GM18499 (cell line): ENCODE data around the gene PUS1.

ENCODE experiments used
- ATAC-seq: cut with Tn5 transposase; IDR thresholded peaks from one replicate; pipeline ENCODE4 v1.9.1; 2021; ENCODE audit warnings: moderate number of reproducible peaks; ENCODE audit not compliant: insufficient read depth, unreplicated experiment

The PUS1 gene

DNA sequence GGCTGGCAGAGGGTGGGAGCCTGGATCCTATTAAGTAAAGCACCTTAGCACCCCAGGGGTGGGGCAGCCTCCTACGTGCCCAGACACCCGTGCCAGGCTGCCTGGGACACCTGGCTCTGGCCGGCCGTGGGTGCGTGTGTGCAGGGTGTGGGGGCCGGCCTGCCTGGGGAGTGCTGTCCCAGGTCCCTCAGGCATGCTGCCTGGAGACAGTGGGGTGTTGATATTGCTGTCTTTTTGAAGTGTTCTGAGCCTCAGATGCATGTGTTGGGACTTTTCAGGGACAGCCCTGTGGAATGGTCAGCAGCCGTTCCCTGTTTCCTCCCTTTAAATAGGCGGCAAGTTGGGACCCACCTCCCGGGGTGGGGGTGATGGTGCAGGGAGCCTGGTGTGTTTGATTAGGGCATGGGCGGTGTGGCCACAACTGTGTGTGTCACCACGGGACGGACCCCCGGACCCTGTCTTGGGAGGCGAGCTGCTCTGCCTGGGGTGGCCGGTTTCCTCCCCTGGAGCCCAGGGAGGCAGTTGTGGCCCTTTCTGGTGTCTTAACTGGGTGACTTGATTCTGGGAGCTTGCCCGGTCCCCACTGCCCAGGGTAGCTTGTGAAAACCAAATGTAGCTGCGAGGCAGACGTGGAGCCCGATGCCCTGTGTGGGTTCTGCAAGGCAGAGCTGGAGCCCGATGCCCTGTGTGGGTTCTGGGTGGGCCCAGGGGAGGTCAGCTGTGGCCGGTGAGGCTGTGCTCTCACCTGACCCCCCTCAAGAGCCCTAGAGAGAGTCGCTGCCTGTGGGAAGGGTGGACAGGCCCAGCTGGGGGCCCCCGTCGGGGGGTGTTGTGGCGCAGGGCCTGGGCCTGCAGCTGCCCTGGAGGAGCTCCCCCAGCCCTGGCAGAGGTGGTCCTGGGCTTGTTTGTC is 26.5 kb upstream of the PUS1 start:
- no peak for ATAC-seq

DNA sequence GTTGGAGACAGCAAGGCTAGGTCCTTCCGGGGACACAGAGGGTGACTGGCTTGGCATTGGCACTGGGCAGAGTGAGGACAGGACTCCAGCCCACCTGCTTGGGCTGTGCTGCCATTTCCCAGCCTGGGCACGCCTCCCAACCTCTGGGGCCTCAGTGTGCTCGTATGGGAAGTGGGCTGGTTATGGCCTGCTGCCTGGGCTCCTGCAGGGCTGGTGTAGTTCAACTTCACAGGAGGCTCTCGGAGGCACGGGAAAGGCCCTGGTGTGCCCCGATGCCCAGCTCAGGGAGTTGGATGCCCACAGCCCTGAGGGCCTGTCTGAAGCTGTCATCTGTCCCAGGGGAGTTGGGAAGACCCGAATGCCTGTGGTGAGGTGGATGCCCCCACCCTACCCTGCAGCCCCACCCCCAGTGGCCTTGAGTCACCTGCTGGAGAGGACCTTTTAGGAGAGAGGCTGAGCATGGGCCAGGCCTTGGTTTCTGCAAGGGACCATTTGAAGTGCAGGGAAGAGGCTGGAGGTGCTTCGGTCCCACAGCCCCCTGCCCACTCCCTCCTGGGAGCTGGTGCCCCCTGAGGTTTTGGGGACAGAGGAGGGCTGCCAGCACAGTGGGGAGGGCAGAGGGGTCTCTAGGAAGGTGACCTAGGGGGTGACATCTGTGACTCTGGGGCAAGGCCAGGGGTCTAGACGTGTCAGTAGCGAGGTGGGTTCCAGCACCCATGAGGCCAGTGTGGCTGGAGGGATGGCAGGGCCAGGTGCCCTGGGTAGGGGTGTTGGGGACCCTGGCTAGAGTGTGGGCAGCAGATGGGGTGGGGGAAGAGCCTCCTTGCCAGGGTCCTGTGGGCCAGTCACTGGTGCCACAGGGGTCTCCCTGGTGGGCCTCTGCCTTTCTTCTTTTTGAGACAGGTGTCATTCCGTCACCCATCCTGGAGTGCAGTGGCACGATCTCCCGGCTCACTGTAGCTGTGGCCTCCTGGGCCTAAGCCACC is 25.5 kb upstream of the PUS1 start:
- no peak for ATAC-seq

DNA sequence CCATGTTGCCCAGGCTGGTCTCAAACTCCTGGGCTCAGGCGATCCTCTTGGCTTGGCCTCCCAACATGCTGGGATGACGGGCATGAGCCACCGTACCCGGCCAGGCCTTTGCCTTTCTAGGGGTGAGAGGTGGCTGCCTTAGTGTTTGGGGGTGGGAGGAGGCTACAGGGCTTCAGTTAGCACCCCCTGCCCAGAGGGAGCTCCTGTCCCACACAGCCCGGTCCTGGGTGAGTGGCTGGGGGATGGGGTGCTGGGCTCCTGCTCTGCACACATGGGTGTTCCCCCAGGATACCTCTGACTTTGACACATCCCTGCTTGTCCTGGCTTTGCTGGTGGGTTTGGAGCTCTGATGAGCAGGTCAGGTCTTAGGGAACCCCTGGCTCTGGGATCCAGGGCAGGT is 24.7 kb upstream of the PUS1 start:
- ATAC-seq = no peak

DNA sequence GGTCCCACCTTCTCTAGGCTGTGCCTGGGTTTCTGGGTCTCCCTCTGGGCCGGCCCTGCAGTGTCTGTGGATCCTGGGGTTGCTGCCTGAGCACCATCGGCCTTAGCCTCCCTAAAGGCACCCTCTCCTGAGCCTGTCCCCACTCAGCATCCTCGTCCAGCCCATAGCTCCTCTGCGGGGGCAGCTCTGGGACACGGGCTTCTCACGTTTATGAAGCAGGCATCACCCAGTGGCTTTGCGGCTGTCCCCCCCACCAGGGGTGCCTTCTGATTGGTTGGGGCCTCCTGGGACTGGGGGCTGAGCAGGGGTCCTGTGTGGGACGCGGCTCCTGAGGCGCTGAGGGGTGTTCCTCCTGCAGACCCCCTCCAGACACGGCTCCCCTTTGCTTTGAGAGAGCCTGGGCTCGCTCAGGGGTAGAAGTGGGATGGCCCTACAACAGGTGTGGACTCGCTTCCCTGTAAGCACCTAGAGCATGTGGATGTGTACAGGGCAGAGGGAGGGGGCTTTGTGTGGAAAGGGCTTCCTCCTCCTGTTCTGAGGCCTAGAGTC is 23.9 kb upstream of the PUS1 start:
- ATAC-seq = no peak

DNA sequence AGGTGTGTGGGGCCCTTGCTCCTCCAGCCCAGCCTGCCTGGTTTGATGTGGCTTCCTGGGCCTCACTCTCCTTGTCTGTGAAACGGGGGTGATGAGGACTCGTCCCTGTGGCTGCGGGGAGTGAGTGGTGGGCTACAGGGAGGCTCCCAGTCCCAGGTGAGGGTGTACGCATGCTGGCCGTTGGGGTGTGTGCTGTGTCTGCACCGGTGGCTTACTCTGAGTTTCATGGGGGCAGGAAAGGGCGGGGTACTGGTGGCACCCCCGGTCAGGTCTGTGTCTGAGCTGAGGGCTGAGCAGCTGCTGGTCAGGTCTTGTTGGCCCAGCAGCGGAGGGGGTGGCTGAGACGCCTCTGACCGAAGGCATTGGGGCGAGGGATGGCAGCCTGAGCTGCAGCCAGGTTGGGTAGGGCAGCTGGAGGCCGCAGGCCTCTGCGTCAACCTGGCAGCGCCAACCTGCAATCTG is 23.4 kb upstream of the PUS1 start:
- no peak for ATAC-seq

DNA sequence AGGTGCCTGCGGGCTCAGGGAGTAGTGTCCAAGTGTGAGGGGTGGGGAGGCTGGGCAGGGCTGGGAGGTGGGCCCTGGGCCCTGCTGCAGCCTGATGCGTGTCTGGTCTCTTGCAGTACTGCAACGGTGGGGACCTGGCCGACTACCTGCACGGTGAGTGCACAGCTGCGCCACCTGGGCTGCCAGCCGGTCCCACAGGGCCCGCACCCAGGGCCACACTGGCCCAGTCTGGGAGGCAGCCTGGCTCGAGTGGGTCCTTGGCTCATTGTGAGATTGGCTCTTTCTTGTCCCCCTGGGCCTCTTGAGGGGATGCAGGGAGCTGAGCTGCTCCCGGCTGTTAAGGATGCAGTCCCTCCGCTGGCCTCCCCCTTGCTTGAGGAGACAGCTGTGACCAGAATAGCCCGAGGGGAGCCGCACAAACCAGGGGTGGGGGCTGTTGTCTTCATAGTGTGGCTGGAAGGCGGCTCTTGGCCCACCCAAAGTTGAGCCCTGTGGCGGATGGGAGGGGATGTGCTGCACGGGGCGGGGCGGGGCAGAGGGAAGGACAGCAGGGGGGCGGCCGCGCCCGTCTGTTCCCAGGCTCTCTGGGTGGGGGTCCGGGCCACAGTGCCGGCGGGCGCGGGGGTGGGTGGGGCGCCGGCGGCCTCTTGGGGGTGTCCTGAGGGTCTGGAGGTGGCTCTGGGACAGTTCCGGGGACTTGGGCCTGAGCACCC is 21.5 kb upstream of the PUS1 start:
- ATAC-seq = no peak

DNA sequence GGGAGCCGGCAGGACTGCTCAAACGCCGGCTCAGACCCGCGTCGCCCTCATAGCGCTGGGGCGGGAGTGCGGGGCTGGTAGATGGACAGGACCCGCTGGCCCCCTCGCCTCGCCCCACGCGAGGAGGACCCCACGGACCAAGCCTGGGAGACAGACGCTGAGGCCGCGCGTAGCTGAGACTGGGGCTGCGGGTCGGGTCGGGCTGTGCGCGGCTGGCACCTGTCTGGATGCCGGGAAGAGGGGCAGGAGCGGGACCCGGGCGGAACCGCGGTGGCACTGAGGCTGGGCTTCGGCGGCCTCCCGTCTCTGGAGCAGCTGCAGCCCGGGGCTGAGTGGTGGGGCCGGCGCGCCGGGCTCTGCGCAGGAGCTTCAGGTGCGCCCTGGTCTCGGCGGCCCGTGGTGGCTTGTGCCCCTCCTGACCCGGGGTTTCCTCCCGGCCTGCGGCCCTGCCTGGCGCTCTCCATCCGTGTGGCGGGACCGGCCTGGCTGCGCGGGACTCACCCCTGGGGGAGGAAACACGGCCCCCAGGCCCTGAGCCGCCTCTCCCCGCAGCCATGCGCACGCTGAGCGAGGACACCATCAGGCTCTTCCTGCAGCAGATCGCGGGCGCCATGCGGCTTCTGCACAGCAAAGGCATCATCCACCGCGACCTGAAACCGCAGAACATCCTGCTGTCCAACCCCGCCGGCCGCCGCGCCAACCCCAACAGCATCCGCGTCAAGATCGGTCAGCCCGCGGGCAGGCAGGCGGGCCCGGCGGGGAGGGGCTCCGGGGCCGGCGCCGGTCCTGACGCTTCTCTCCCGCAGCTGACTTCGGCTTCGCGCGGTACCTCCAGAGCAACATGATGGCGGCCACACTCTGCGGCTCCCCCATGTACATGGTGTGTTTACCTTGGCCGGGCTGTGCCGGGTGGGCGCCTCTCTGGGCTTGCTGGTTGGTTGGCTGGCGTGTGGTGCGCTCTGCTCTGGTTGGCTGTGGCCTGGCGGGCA is 20.7 kb upstream of the PUS1 start:
- ATAC-seq = no peak

DNA sequence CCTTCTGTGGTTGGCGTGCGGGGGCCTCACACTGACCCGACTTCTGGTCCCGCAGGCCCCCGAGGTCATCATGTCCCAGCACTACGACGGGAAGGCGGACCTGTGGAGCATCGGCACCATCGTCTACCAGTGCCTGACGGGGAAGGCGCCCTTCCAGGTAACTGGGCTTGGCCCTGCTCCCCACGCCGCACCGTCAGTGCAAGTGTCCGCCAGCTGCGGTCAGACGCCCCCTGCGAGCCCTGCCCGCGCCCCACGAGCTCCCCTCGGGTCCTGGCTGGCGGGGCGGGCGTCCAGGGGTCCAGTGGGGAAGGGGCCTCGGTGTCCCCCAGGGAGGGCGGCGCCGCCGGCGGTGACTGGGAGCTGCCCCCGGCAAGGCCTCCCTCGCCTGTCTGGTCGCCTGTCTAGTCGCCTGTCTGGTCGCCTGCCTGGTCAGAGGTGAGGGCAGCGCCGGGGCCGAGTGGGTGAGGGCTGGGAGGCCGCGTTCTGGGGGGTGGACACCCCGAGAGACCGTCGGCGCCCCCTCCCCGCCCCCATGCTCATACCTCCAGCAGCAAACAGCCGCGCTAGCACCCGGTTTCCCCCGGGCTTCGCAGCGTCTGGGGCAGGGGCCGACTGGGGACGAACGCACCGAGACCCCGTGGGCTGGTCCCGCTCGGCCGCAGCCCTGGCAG is 19.9 kb upstream of the PUS1 start:
- no peak for ATAC-seq

DNA sequence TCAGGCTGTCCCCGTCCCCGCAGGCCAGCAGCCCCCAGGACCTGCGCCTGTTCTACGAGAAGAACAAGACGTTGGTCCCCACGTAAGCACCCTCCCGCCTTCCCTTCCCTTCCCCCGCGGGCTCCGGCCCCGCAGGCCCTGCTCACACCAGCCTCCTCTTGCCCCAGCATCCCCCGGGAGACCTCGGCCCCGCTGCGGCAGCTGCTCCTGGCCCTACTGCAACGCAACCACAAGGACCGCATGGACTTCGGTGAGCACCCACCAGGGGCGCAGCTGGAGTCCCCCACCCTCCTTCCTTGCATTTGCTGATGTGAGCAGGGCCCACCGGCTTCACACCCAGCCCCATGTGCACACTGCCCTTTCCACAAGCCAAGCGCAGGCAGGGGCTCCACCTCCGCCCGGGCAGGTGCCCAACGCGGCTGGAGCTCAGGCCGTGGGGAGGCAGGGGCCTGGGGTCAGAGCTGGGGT is 19.3 kb upstream of the PUS1 start:
- ATAC-seq = no peak

DNA sequence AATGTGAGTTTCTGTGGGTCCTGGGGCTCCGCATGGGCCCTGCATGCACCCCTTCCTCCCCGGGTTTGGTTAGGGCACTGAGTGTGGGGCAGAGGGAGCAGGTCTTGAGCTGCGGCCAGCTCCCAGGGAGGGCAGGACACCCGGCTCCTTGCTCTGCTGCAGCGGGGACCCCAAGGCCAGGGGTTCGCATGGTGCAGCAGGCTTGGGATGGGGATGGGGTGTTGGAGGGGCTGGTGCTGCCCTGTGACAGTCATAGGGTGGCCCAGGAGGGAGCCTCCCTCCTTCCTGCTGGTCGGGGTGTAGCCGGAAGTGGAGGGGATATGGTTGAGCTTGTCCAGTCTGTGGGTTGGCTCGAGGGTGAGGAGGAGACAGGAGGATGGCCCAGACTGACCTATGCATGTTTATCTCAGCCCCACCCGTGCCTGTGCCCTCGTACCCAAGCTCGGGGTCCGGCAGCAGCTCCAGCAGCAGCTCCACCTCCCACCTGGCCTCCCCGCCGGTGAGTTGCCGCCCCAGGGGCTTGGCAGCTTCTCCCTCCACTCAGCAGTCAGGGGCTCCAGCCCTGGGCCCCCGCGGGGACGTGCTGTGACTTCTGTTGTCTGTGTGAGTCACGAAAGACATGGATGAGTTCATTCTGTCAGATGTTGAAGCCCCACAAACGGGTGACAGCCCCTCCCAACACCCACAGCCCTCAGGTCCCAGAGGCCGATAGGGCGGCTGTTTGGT is 18.6 kb upstream of the PUS1 start:
- no peak for ATAC-seq

DNA sequence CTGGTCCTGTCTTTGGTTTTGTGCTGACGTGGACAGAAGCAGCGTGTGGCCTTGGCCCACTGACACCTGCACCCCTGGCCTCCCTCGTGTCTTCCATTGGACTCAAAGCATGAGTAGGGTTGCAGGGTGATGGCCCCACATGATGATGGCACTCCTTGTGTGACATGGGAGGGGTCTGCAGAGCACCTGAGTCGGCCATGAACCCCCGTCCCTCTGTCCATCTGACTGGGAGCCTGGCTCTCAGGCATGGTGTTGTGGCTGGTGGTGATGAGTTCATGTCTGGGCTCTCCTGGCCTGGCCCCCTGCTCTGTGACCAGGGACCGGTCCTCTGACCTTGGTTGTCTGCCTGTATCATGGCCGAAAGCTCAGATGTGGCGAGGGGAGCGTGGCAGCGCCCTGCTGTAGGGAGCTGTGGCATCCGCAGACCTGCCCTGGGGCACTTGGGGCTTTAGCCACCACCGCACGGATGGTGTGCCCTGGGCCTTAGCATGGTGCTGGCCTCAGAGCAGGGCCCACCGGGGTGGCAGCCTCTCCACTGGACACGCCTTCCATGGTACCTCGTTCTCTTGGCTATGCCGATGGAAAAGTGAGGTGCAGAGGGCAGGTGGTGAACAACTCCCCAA is 17.9 kb upstream of the PUS1 start:
- no peak for ATAC-seq

DNA sequence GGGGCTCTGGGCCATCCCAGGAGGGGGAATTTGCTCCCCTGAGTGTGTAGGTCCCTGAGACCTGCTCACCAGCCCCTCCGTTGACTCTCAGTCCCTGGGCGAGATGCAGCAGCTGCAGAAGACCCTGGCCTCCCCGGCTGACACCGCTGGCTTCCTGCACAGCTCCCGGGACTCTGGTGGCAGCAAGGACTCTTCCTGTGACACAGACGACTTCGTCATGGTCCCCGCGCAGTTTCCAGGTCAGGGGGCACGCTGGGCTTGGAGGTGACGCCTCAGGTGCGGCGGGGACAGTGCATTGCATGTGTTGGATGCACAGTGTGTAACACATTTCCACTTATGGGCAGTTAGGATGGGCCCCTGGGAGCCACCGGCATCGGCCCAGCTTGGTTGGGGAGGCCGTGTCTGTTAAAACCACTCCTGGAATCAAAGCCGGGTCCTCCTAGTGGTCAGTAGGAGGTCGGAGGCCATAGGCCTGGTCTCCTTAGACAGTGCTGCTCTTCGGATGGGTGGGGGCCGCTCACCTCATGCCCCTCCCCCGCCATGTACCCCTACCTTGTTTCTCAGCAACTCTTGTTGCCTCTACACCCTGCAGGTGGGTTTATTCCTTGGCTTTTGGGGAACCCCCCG is 17.1 kb upstream of the PUS1 start:
- ATAC-seq = no peak

DNA sequence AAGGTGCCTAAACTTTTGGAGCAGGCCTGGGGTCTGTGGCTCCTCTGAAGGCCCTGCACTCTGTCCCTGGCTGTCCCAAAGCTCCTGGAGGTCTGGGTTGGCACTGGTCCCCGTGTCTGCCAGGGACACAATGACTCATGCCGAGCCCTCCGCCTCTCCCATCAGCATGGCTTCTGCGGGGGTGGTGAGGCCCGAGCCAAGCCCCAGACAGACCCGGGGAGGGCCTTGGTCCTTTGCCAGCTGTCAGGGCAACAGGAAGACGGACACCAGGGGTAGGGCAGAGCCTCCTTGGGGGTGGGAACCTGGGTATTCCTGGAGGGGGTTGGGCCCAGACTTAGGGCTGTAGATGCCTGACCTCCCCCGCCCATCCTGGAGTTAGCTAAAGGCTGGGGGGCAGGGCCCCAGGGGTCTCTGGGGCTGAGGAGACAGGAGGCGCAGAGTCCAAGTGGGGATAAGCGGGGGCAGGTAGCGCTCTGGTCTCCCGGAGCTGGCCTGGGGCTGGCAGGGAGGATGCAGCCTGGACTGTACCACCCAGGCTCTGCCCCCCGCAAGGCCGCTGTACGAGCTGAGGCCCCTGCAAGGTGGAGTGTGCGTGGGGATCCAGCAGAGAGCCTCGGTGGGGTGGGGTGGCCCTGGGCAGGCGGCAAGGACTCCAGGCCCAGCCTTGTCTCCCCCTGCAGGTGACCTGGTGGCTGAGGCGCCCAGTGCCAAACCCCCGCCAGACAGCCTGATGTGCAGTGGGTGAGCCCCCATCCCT is 16.4 kb upstream of the PUS1 start:
- no peak for ATAC-seq

DNA sequence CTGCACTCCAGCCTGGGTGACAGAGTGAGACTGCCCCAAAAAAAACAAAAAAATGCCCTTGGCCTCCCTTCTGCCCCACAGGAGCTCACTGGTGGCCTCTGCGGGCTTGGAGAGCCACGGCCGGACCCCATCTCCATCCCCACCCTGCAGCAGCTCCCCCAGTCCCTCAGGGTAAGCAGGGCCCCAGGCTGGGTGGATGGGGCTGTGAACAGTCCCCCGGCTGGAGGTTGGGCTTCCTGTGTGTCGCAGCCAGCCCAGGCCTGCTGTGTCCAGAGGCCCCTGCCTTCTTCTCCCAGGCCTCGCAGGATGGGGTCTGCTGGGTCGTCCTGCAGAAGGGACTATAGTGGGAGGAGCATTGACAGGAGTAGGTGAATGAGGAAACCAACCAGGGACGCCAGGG is 15.4 kb upstream of the PUS1 start:
- no peak for ATAC-seq

DNA sequence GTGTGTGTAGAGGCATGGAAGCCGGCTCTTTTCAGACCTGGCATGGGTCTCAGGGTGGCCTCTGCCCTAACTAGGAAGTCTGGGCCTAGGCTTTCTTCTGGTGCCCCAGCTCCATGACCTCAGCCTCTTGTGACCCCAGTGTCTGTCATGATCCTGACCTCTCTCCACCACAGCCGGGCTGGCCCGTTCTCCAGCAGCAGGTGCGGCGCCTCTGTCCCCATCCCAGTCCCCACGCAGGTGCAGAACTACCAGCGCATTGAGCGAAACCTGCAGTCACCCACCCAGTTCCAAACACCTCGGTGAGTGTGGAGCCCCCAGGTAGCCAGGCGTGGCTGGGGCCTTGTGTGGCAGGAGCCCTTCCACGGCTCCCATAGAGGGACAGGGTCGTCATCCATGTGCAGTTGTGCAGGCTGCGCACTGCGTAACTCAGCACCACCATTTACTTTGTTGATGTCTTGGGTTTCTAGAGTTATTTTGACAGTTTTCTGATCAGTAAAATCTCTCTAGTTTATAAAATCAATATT is 14.8 kb upstream of the PUS1 start:
- ATAC-seq = no peak
